ENCODE data around the gene RNASEH2A. TPM values are rescaled to one million over a fixed set of nuclear protein-coding genes. Genes with fewer than 3 reads are reported as not detected.

RNASEH2A gene
- total RNA-seq, 2 experiments from 2014 or later, result 34.8 to 38.4 TPM

- Mint-ChIP-seq H3K27ac (no peak overlapping the region), H3K4me3 (no peak overlapping the region), H3K9me3 (no peaks in the 10 kb centered on the region), H3K4me1 (peaks cover 9% of the 10 kb centered on the region), H3K27me3 (peaks cover 11% of the 10 kb centered on the region), H3K36me3 (ENCODE audit: low read depth) (no peaks in the 10 kb centered on the region)
- ChIA-PET POLR2A (no interaction called here), CTCF (interaction anchor here (1.0 kb wide), 1 partner anchor 62 kb away, joined by 3 read pairs; no protein-coding TSS in a partner anchor)
- no peak for DNase-seq
Measured at GRCh38 chr19:12821761-12822160, 15.4 kb downstream of the RNASEH2A start.

DNA sequence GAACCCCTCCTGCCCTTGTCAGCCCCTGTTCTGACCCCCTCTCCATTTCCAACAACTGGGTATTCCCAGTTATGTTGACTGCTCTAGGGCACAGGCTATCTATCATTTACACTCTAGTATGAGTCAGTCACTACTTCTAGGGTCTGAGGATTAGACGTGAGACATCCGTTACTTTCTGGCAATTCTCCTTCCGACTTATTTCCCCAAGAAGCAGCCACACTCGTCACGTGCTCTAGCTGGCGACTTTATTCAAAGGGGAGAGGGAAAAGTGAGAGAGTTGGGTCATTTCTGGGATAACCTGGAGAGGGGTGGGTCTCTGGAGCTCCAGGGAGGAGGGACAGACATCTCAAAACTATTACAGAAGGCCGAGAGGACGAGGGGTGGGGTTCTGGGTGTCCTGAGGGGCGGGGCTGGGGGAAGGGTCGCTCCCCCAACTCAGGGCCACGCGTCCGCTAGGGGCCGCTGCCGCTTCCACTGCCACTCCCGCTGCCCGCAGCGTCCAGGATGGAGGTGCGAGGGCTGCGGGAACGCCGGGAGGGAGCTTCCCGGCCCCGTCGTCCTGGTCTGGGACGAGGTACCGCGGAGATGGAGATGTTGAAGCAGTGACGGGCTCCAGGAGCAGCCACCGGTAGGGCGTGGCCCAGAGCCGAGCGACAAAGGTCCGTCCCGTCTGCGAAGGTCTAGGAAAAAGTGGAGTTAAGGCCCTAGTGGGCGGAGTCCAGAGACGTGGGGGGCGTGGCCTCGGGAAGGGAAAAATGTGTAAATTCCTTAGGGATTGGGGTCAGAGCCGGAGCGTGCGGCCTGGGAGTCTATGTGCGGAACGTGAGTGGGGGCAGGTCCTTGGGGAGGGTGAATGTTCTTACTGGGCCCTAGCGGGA lies 19.1 kb downstream of the RNASEH2A start:
- Mint-ChIP-seq H3K4me1 (peaks cover 9% of the 10 kb centered on the region), H3K4me3 (no peak overlapping the region), H3K27me3 (peaks cover 19% of the 10 kb centered on the region), H3K36me3 (ENCODE audit: low read depth) (no peaks in the 10 kb centered on the region), H3K9me3 (no peaks in the 10 kb centered on the region), H3K27ac (no peak overlapping the region)
- POLR2A ChIA-PET, result no interaction called here
- CTCF ChIA-PET, result interaction anchor here (0.6 to 3.5 kb wide), 8 partner anchors 9 to 236 kb away, joined by 3 to 10 read pairs (median 4); no protein-coding TSS in a partner anchor
- no peak for DNase-seq

- H3K36me3 Mint-ChIP-seq (ENCODE audit: low read depth), result no peaks in the 10 kb centered on the region
- POLR2A ChIA-PET, result interaction anchor here (1.0 kb wide), 1 partner anchor 36 kb away, joined by 5 read pairs; no protein-coding TSS in a partner anchor
- H3K9me3 Mint-ChIP-seq, result no peaks in the 10 kb centered on the region
- H3K27me3 Mint-ChIP-seq, result peaks cover 41% of the 10 kb centered on the region
- H3K4me1 Mint-ChIP-seq, result peaks cover 26% of the 10 kb centered on the region
- no peak overlapping the region for H3K4me3 Mint-ChIP-seq
- DNase-seq, result peak; percentile 33
- H3K27ac Mint-ChIP-seq, result no peak overlapping the region
- CTCF ChIA-PET, result interaction anchor here (0.7 to 1.4 kb wide), 3 partner anchors 13 to 21 kb away, joined by 3 read pairs; no protein-coding TSS in a partner anchor
Measured at GRCh38 chr19:12828494-12828893, 22.1 kb downstream of the RNASEH2A start.

GRCh38 chr19:12833418-12833737 lies 27.0 kb downstream of the RNASEH2A start:
- peaks cover 64% of the 10 kb centered on the region for H3K27me3 Mint-ChIP-seq
- ChIA-PET POLR2A (no interaction called here), CTCF (no interaction called here)
- H3K4me1 Mint-ChIP-seq, result peaks cover 27% of the 10 kb centered on the region
- H3K27ac Mint-ChIP-seq, result no peak overlapping the region
- no peaks in the 10 kb centered on the region for H3K9me3 Mint-ChIP-seq
- no peak overlapping the region for H3K4me3 Mint-ChIP-seq
- no peak for DNase-seq
- no peaks in the 10 kb centered on the region for H3K36me3 Mint-ChIP-seq (ENCODE audit: low read depth)

- Mint-ChIP-seq H3K9me3 (no peaks in the 10 kb centered on the region), H3K27me3 (peaks cover 67% of the 10 kb centered on the region), H3K4me3 (peak overlapping the region; percentile 17), H3K27ac (no peak overlapping the region), H3K36me3 (ENCODE audit: low read depth) (no peaks in the 10 kb centered on the region), H3K4me1 (peaks cover 29% of the 10 kb centered on the region)
- peak; percentile 48 for DNase-seq
- CTCF ChIA-PET, result interaction anchor here (0.7 to 0.9 kb wide), 2 partner anchors 28 to 1490 kb away, joined by 3 read pairs; partner anchors contain the start of gene RNASEH2A
- POLR2A ChIA-PET, result no interaction called here
Measured at GRCh38 chr19:12833738-12834565, 27.6 kb downstream of the RNASEH2A start.

- Mint-ChIP-seq H3K27ac (no peak within 1 kb of the TSS), H3K4me1 (peaks cover 35% of the 10 kb centered on the region), H3K9me3 (no peaks in the 10 kb centered on the region), H3K27me3 (peaks cover 73% of the 10 kb centered on the region), H3K4me3 (peak within 1 kb of the TSS; percentile 17), H3K36me3 (ENCODE audit: low read depth) (no peaks in the 10 kb centered on the region)
- DNase-seq, result no peak
- ChIA-PET CTCF (interaction anchor here (0.6 to 0.9 kb wide), 3 partner anchors 10 to 1490 kb away, joined by 3 read pairs; partner anchors contain the start of gene RNASEH2A), POLR2A (no interaction called here)
Measured at GRCh38 chr19:12834566-12834943, 28.2 kb downstream of the RNASEH2A start, which contains the start of gene RTBDN. Gene RTBDN (minus strand): TSS chr19:12834579. CDS start chr19:12829979, 4,600 bp downstream.

DNA sequence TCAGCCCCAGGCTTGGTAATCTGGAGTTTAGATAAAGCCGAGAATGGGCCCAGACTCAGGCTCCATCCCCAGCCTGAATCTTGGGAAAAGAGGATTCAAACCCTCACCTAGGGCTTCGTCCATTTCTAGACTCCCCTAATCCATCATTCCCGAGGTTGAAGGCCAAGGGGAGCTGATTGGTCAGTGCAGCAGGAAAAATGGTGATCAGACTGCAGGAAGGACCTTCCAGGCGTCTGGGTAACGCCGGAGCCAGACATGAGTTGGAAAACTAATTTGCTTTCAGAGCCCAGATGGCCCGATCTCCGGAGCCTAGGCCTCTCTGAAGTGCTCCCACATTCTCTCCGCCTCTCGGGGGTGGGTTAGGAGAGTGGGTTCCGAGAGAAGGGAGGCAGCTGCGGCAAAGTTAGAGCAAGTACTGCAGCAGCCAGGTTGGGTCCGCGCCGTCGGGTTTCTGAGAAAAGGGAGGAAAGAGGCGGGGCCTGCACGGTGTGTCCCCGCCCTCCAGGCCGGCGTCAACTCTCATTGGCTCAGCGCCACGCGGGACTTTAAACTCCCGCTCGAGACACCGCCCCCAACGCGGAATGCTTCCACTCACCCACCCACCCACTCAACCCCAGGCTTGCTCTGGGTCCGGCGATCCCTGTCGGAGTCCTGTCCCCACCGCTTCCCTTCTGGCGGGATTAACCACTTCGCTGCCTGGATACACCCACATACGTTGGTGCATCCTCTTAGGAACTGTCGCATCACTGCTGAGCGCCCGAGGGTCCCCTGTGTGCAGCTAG lies 28.8 kb downstream of the RNASEH2A start:
- H3K4me1 Mint-ChIP-seq, result peaks cover 40% of the 10 kb centered on the region
- peak overlapping the region; percentile 17 for H3K4me3 Mint-ChIP-seq
- peak; percentile 35 for DNase-seq
- H3K36me3 Mint-ChIP-seq (ENCODE audit: low read depth), result no peaks in the 10 kb centered on the region
- no peaks in the 10 kb centered on the region for H3K9me3 Mint-ChIP-seq
- H3K27me3 Mint-ChIP-seq, result peaks cover 74% of the 10 kb centered on the region
- no peak overlapping the region for H3K27ac Mint-ChIP-seq
- CTCF ChIA-PET, result interaction anchor here (0.6 to 1.0 kb wide), 6 partner anchors 10 to 1491 kb away, joined by 3 to 6 read pairs (median 3); partner anchors contain the start of gene RNASEH2A
- POLR2A ChIA-PET, result no interaction called here

DNA sequence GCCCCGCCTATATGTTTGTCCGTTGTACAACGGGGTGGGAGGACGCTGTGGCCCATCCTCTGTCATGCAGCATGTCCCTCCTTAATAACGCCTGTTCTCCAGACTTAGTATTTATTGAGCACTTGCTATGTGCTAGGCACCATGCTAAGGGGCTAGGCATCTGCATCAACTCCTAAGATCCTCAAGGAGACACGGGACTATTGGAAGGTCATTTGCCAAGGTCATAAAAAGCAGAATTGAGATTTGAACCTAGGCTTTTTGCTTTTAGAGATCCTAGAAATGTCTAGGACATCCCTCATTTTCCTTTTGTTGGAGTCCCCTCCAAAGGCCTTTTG lies 30.1 kb downstream of the RNASEH2A start:
- Mint-ChIP-seq H3K27ac (peak overlapping the region; percentile 2), H3K9me3 (no peaks in the 10 kb centered on the region), H3K36me3 (ENCODE audit: low read depth) (no peaks in the 10 kb centered on the region), H3K4me3 (no peak overlapping the region), H3K27me3 (peaks cover 78% of the 10 kb centered on the region), H3K4me1 (peaks cover 53% of the 10 kb centered on the region)
- POLR2A ChIA-PET, result interaction anchor here (0.7 to 1.2 kb wide), 2 partner anchors 10 to 34 kb away, joined by 3 read pairs; partner anchors contain the start of genes PRDX2 and THSD8
- CTCF ChIA-PET, result interaction anchor here (1.2 to 1.8 kb wide), 3 partner anchors 11 to 76 kb away, joined by 3 to 15 read pairs (median 4); no protein-coding TSS in a partner anchor
- no peak for DNase-seq

GRCh38 chr19:12837225-12837624 lies 30.8 kb downstream of the RNASEH2A start:
- DNase-seq, result no peak
- Mint-ChIP-seq H3K36me3 (ENCODE audit: low read depth) (no peaks in the 10 kb centered on the region), H3K9me3 (no peaks in the 10 kb centered on the region), H3K4me3 (no peak overlapping the region), H3K27me3 (peaks cover 77% of the 10 kb centered on the region), H3K4me1 (peaks cover 50% of the 10 kb centered on the region), H3K27ac (no peak overlapping the region)
- ChIA-PET CTCF (interaction anchor here (0.7 to 1.8 kb wide), 5 partner anchors 10 to 77 kb away, joined by 3 to 15 read pairs (median 3); no protein-coding TSS in a partner anchor), POLR2A (interaction anchor here (0.7 to 1.2 kb wide), 2 partner anchors 9 to 35 kb away, joined by 3 read pairs; partner anchors contain the start of genes PRDX2 and THSD8)

DNA sequence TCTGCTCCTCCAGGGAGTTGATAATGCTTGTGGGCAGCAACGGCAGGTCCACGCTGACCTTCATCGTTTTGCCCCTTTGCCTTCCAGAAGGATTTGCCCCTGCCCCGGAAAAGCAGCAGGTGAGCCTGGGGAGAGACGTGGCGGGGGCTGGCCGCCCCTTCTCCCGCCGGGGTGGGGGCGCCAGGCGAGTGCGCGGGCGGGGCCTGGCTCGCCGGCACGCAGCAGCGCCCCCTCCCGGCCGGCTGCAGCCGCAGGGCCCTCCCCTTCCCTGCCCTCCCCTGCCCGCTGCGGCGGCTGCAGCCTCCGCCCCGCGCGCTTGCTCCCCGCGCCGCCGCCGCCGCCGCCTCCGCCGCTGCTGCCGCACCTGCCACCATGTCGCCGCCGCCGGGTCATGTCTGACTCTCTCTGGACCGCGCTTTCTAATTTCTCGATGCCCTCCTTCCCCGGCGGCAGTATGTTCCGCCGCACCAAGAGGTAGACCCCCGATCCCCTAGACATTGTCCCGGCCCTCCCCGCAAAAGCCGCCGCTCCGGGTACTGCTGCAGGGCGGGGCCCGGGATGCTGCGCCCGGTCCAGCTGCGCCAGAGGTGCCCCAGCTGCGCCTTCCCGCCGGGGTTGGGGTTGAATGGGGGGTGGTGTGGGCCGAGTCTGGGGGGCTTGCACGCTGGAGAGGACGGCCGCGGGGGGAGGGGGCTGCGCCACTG lies 31.9 kb downstream of the RNASEH2A start, which contains the start of gene MAST1:
TSS of gene MAST1 (plus strand) at position 334 of the 704 bp plus-strand sequence. CDS start at position 392, 58 bp downstream.
- peak within 1 kb of the TSS; percentile 51 for H3K4me3 Mint-ChIP-seq
- H3K9me3 Mint-ChIP-seq, result no peaks in the 10 kb centered on the region
- ChIA-PET POLR2A (interaction anchor here (1.0 kb wide), 1 partner anchor 60 kb away, joined by 3 read pairs; no protein-coding TSS in a partner anchor), CTCF (interaction anchor here (1.8 kb wide), 1 partner anchor 9 kb away, joined by 15 read pairs; no protein-coding TSS in a partner anchor)
- peaks cover 76% of the 10 kb centered on the region for H3K27me3 Mint-ChIP-seq
- no peaks in the 10 kb centered on the region for H3K36me3 Mint-ChIP-seq (ENCODE audit: low read depth)
- H3K27ac Mint-ChIP-seq, result no peak within 1 kb of the TSS
- DNase-seq, result peak; percentile 61
- peaks cover 41% of the 10 kb centered on the region for H3K4me1 Mint-ChIP-seq

- peak; percentile 39 for DNase-seq
Measured at GRCh38 chr19:12838886-12839756, 32.7 kb downstream of the RNASEH2A start.

More at GRCh38 chr19:12838886-12839756, 32.7 kb downstream of the RNASEH2A start:
- H3K27ac Mint-ChIP-seq, result no peak overlapping the region
- H3K4me1 Mint-ChIP-seq, result peaks cover 40% of the 10 kb centered on the region
- H3K36me3 Mint-ChIP-seq (ENCODE audit: low read depth), result no peaks in the 10 kb centered on the region
- H3K27me3 Mint-ChIP-seq, result peaks cover 74% of the 10 kb centered on the region
- CTCF ChIA-PET, result interaction anchor here (0.8 kb wide), 1 partner anchor 74 kb away, joined by 3 read pairs; no protein-coding TSS in a partner anchor
- H3K4me3 Mint-ChIP-seq, result peak overlapping the region; percentile 51
- H3K9me3 Mint-ChIP-seq, result no peaks in the 10 kb centered on the region
- POLR2A ChIA-PET, result interaction anchor here (1.0 kb wide), 1 partner anchor 61 kb away, joined by 3 read pairs; no protein-coding TSS in a partner anchor
